ENCODE results near the gene ALS2. TPM values are rescaled to one million over a fixed set of nuclear protein-coding genes. Genes with fewer than 3 reads are reported as not detected.

ALS2 gene
- total and polyA plus RNA-seq, 8 donors: 4.1 to 48.4 (median 9.4) TPM

GRCh38 chr2:201751566-201751965 lies 29.2 kb downstream of the ALS2 start:
- H3K27me3 ChIP-seq: no peaks in the 10 kb centered on the region
- TF ChIP-seq, protein P1, sequence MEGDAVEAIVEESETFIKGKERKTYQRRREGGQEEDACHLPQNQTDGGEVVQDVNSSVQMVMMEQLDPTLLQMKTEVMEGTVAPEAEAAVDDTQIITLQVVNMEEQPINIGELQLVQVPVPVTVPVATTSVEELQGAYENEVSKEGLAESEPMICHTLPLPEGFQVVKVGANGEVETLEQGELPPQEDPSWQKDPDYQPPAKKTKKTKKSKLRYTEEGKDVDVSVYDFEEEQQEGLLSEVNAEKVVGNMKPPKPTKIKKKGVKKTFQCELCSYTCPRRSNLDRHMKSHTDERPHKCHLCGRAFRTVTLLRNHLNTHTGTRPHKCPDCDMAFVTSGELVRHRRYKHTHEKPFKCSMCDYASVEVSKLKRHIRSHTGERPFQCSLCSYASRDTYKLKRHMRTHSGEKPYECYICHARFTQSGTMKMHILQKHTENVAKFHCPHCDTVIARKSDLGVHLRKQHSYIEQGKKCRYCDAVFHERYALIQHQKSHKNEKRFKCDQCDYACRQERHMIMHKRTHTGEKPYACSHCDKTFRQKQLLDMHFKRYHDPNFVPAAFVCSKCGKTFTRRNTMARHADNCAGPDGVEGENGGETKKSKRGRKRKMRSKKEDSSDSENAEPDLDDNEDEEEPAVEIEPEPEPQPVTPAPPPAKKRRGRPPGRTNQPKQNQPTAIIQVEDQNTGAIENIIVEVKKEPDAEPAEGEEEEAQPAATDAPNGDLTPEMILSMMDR (IDR thresholded peaks at IDR 0.05): no peak
- TF ChIP-seq EP300 (IDR thresholded peaks at IDR 0.05) (no peak), POLR2A (IDR thresholded peaks at IDR 0.05) (no peak), POLR2AphosphoS5 (IDR thresholded peaks at IDR 0.05) (no peak)
- 69 to 92% (median 77%) methylated on average over 5 of the region's 5 CpGs for WGBS, 5 donors

DNA sequence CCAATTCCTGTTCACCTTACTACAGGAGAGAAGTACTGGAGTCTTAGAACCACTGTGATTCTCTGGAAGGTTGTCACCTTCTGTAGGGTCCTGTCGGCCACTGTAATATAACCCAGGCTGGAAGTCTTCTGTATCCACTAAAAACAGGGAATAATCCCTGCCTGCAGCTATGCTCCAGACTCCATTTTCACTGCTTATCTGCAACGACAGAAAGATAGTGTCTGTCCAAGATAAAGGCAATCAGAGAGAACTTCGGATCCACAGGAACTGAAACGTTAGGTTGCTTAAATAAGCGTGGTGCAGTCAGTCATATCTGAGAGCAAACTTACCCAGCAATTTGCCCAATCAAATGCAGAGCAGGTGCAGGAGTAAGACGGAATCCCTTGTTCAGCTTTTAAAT lies 34.2 kb downstream of the ALS2 start:
- peaks cover 27 to 81% (median 74%) of the 10 kb centered on the region in 4 donors for H3K36me3 ChIP-seq
- WGBS, 5 donors: 58 to 74% (median 67%) methylated on average over 6 of the region's 6 CpGs
- TF ChIP-seq, protein P1 (IDR thresholded peaks at IDR 0.05): no peak
- no peak for TF ChIP-seq EP300 (IDR thresholded peaks at IDR 0.05)
- TF ChIP-seq POLR2A (IDR thresholded peaks at IDR 0.05): no peak
- TF ChIP-seq POLR2AphosphoS5 (IDR thresholded peaks at IDR 0.05): no peak

More at GRCh38 chr2:201751566-201751965, 29.2 kb downstream of the ALS2 start:
- H3K27ac ChIP-seq: no peak overlapping the region
- no peak for DNase-seq
- H3K4me3 ChIP-seq: no peak overlapping the region
- peaks cover 9 to 58% (median 48%) of the 10 kb centered on the region in 4 donors for H3K36me3 ChIP-seq
- no peaks in the 10 kb centered on the region for H3K9me3 ChIP-seq
- peaks cover 0 to 6% (median 0%) of the 10 kb centered on the region in 4 donors for H3K4me1 ChIP-seq
- intact Hi-C loops (cut with DNase I; ENCODE audit: low total_unique reads): no loop called here

GRCh38 chr2:201735486-201735885 lies 45.2 kb downstream of the ALS2 start:
- Histone ChIP-seq H3K4me3 (no peak overlapping the region), H3K9me3 (peaks cover 0 to 10% (median 0%) of the 10 kb centered on the region in 4 donors), H3K36me3 (peaks cover 19 to 90% (median 76%) of the 10 kb centered on the region in 4 donors), H3K4me1 (no peaks in the 10 kb centered on the region), H3K27ac (no peak overlapping the region), H3K27me3 (no peaks in the 10 kb centered on the region)
- no peak for DNase-seq
- TF ChIP-seq EP300 (IDR thresholded peaks at IDR 0.05): no peak
- TF ChIP-seq, protein P1 (IDR thresholded peaks at IDR 0.05): no peak
- TF ChIP-seq POLR2AphosphoS5 (IDR thresholded peaks at IDR 0.05): no peak
- TF ChIP-seq POLR2A (IDR thresholded peaks at IDR 0.05): no peak
- intact Hi-C loops (cut with DNase I; ENCODE audit: low total_unique reads): no loop called here
- WGBS, 5 donors: 40 to 65% (median 51%) methylated on average over 2 of the region's 2 CpGs

More for the DNA sequence above, 34.2 kb downstream of the ALS2 start:
- no peak for DNase-seq
- Histone ChIP-seq H3K4me3 (no peak overlapping the region), H3K4me1 (no peaks in the 10 kb centered on the region), H3K9me3 (no peaks in the 10 kb centered on the region), H3K27me3 (no peaks in the 10 kb centered on the region), H3K27ac (no peak overlapping the region)
- intact Hi-C loops (cut with DNase I; ENCODE audit: low total_unique reads): no loop called here

DNA sequence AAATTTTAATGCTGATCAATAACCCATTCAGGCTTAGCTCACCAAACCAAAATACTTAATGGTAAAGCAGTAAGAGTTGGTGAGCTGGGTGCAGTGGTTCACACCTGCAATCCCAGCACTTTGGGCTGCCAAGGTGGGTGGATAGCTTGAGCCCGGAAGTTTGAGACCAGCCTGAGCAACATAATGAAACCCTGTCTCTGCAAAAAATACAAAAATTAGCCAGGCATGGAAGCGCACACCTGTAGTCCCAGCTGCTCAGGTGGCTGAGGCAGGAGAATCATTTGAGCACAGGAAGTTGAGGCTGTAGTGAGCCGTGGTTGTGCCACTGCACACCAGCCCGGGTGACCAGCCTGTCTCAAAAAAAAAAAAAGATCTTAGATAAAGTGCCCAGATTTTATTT lies 46.6 kb downstream of the ALS2 start:
- Histone ChIP-seq H3K27ac (no peak overlapping the region), H3K4me3 (no peak overlapping the region), H3K36me3 (peaks cover 19 to 85% (median 74%) of the 10 kb centered on the region in 4 donors), H3K9me3 (peaks cover 0 to 10% (median 0%) of the 10 kb centered on the region in 4 donors), H3K27me3 (no peaks in the 10 kb centered on the region), H3K4me1 (no peaks in the 10 kb centered on the region)
- no peak for DNase-seq
- TF ChIP-seq, protein P1 (IDR thresholded peaks at IDR 0.05): no peak
- TF ChIP-seq POLR2A (IDR thresholded peaks at IDR 0.05) (no peak), POLR2AphosphoS5 (IDR thresholded peaks at IDR 0.05) (no peak), EP300 (IDR thresholded peaks at IDR 0.05) (no peak)
- 50 to 76% (median 66%) methylated on average over 4 of the region's 4 CpGs for WGBS, 5 donors
- intact Hi-C loops (cut with DNase I; ENCODE audit: low total_unique reads): no loop called here

Measured in stomach (tissue), 9 donors.